GM21447 (cell line): ENCODE results near the gene PTCSC3.

ENCODE experiments used
- ATAC-seq: cut with Tn5 transposase; IDR thresholded peaks from one replicate; pipeline ENCODE4 v1.9.1; 2021; ENCODE audit not compliant: unreplicated experiment

Gene PTCSC3

GRCh38 chr14:36086629-36087395, 89.7 kb downstream of the PTCSC3 start:
- no peak for ATAC-seq

- no peak for ATAC-seq
Measured at GRCh38 chr14:36085861-36086260, 90.7 kb downstream of the PTCSC3 start.
